Endothelial cell of umbilical vein (primary cell): ENCODE results near the gene RNF169. TPM values are rescaled to one million over a fixed set of nuclear protein-coding genes. Genes with fewer than 3 reads are reported as not detected.

Source experiments
- BruUV-seq: library from RNA; stranded (reverse); fragments of 400-500 nt; replicated peaks from 2 replicates; lab custom pipeline; 2021; lab: Mats Ljungman, UMichigan
- CTCF ChIA-PET: fragments of 300-600, 350-600 bp; sonication (Branson Sonifier 250); formaldehyde crosslinking; loops from one replicate; lab custom pipeline; 2021; ENCODE audit warnings: antibody characterized with exemption, inconsistent platforms; lab: Charles Lee
- POLR2A ChIA-PET: fragments of 300-600, 350-600 bp; sonication (Branson Sonifier 250); formaldehyde crosslinking; loops from one replicate; lab custom pipeline; 2021; ENCODE audit warnings: antibody characterized with exemption, inconsistent platforms; lab: Charles Lee
- DNase-seq: peaks from one replicate; pipeline ENCODE4 v3.0.0-alpha.2; 2011; ENCODE audit warnings: low read depth, low spot score
- FAIRE-seq: peaks from 2 replicates; lab custom pipeline; 2011; peaks lifted over from hg19 to GRCh38; lab: Jason Lieb, UNC
- H2AFZ ChIP-seq: 2 replicates; pipeline ENCODE4 v1.6.0; 2012; ENCODE audit warnings: low read depth, low read length, control low read depth, inconsistent platforms
- H3K27ac ChIP-seq: 2 replicates; pipeline ENCODE4 v1.5.1; 2011; ENCODE audit warnings: low read depth, mild to moderate bottlenecking, control low read depth, low read length, moderate library complexity; ENCODE audit not compliant: insufficient read depth
- H3K27me3 ChIP-seq, 2 experiments: 2 replicates each; pipeline versions ENCODE4 v1.6.0 to v1.6.1; 2011; ENCODE audit warnings: low read length in 2 of 2, mixed read lengths in 1 of 2; ENCODE audit not compliant: control insufficient read depth in 2 of 2, insufficient read depth in 2 of 2
- H3K36me3 ChIP-seq, 2 experiments: 2 replicates in 1 of 2; 3 replicates in 1 of 2; pipeline ENCODE4 v1.5.1; 2011; ENCODE audit warnings: low read length in 2 of 2, mild to moderate bottlenecking in 1 of 2, moderate library complexity in 1 of 2; ENCODE audit not compliant: control insufficient read depth in 2 of 2, insufficient read depth in 2 of 2; ENCODE audit errors: extremely low read depth in 1 of 2
- H3K4me1 ChIP-seq: 3 replicates; pipeline ENCODE4 v1.5.1; 2011; ENCODE audit warnings: mild to moderate bottlenecking, low read length; ENCODE audit not compliant: control insufficient read depth, insufficient read depth; ENCODE audit errors: extremely low read depth
- H3K4me2 ChIP-seq: 2 replicates; pipeline ENCODE4 v1.6.1; 2011; ENCODE audit warnings: low read length, control low read depth, mixed read lengths; ENCODE audit not compliant: insufficient read depth
- H3K4me3 ChIP-seq, 3 experiments: fragments of 200-600 bp in 1 of 3; sonication (generic), shearing (Covaris generic) in 1 of 3; replicated peaks in 1 of 3; 2 replicates each; pipeline ENCODE4 v1.5.1; 2011 to 2016; ENCODE audit warnings: control low read depth in 3 of 3, low read length in 3 of 3, mild to moderate bottlenecking in 2 of 3, inconsistent platforms in 1 of 3, low read depth in 1 of 3, moderate library complexity in 1 of 3; ENCODE audit not compliant: insufficient read depth in 1 of 3
- H3K79me2 ChIP-seq: 2 replicates; pipeline ENCODE4 v1.6.0; 2012; ENCODE audit warnings: low read length, inconsistent platforms; ENCODE audit not compliant: control insufficient read depth, insufficient read depth
- H3K9ac ChIP-seq: replicated peaks from 2 replicates; pipeline ENCODE3; 2011; ENCODE audit warnings: low read length, control low read depth; ENCODE audit not compliant: insufficient read depth; ENCODE audit errors: extremely low read depth
- H3K9me1 ChIP-seq: replicated peaks from 3 replicates; pipeline ENCODE4 v1.6.0; 2011; ENCODE audit warnings: mild to moderate bottlenecking, low read length; ENCODE audit not compliant: control insufficient read depth, insufficient read depth; ENCODE audit errors: extremely low read depth
- H3K9me3 ChIP-seq: replicated peaks from 2 replicates; pipeline ENCODE4 v1.5.1; 2012; ENCODE audit warnings: low read length, inconsistent platforms; ENCODE audit not compliant: control insufficient read depth, insufficient read depth
- H4K20me1 ChIP-seq: replicated peaks from 2 replicates; pipeline ENCODE3; 2011; ENCODE audit warnings: mild to moderate bottlenecking, low read length; ENCODE audit not compliant: control insufficient read depth, insufficient read depth; ENCODE audit errors: extremely low read depth
- CTCF ChIP-seq, 2 donors: IDR thresholded peaks; 1 replicate in 1 of 2; 2 replicates in 1 of 2; pipeline ENCODE4 v1.5.1; 2011; ENCODE audit warnings: low read length in 2 of 2, mild to moderate bottlenecking in 2 of 2, moderate library complexity in 2 of 2, control low read depth in 1 of 2, inconsistent platforms in 1 of 2, low read depth in 1 of 2; ENCODE audit not compliant: insufficient read depth in 1 of 2; ENCODE audit errors: extremely low read depth in 1 of 2
- EZH2 ChIP-seq: IDR thresholded peaks from 2 replicates; pipeline ENCODE4 v1.6.1; 2012; ENCODE audit warnings: borderline replicate concordance, low read depth, mild to moderate bottlenecking, moderate library complexity, low read length, inconsistent platforms; ENCODE audit not compliant: severe bottlenecking
- FOS ChIP-seq: IDR thresholded peaks from 2 replicates; pipeline ENCODE4 v1.6.1; 2011; ENCODE audit warnings: mild to moderate bottlenecking, low read length, moderate library complexity, borderline replicate concordance; ENCODE audit not compliant: insufficient read depth
- GATA2 ChIP-seq: IDR thresholded peaks from 2 replicates; pipeline ENCODE4 v1.7.0; 2011; ENCODE audit warnings: low read depth, mild to moderate bottlenecking, moderate library complexity, mixed read lengths, low read length; ENCODE audit not compliant: insufficient read length, insufficient read depth
- JUN ChIP-seq: IDR thresholded peaks from 2 replicates; pipeline ENCODE4 v1.6.1; 2011; ENCODE audit warnings: borderline replicate concordance, low read depth; ENCODE audit not compliant: insufficient read length, insufficient read depth
- MAX ChIP-seq: IDR thresholded peaks from 2 replicates; pipeline ENCODE4 v1.6.1; 2011; ENCODE audit not compliant: insufficient read depth, insufficient read length
- MYC ChIP-seq: IDR thresholded peaks from one replicate; pipeline ENCODE4 v1.6.1; 2011; ENCODE audit warnings: mild to moderate bottlenecking, low read depth, low read length
- POLR2A ChIP-seq: IDR thresholded peaks from 2 replicates; pipeline ENCODE4 v1.6.1; 2012; ENCODE audit warnings: low read depth, mild to moderate bottlenecking, control low read depth, low read length
- POLR2AphosphoS5 ChIP-seq: IDR thresholded peaks from 2 replicates; pipeline ENCODE4 v1.6.1; 2012; ENCODE audit warnings: low read depth, mild to moderate bottlenecking, control low read depth, low read length, moderate library complexity; ENCODE audit not compliant: insufficient read depth
- dilution Hi-C: fragments of 300-500 bp; cut with MboI; formaldehyde crosslinking; loops from one replicate; pipeline ENCODE4 v1.15.0; 2019; ENCODE audit warnings: low sequenced_read_pairs; ENCODE audit not compliant: extremely low pct_ligation_motif_present
- intact Hi-C: fragments of 100-400 bp; cut with micrococcal nuclease; formaldehyde crosslinking; loops from one replicate; pipeline ENCODE4 v1.10.0; 2022
- polyA plus RNA-seq, 4 experiments: library from polyadenylated mRNA; depleted of rRNA in 3 of 4; stranded (reverse) in 3 of 4; unstranded in 1 of 4; fragments of >200 nt; gene quantifications; 2 replicates each; pipeline versions ENCODE4 v1.2.1 to v1.2.3, GENCODE V29; 2011 to 2012; ENCODE audit warnings: missing spikeins in 1 of 4
- total RNA-seq: library from RNA; stranded (reverse); gene quantifications from 2 replicates; pipeline ENCODE4 v1.2.3, GENCODE V29; 2021

The RNF169 gene
- total and polyA plus RNA-seq, 2 donors (not counting 3 experiments of a cell fraction or from before 2014, with no cell fraction given), result 5.8 to 21.3 TPM

GRCh38 chr11:74845978-74846517 is 97.4 kb downstream of the RNF169 start:
- peaks cover 5 to 20% of the 10 kb centered on the region in 2 experiments for H3K36me3 ChIP-seq
- H4K20me1 ChIP-seq, result no peaks in the 10 kb centered on the region
- H3K4me2 ChIP-seq, result no peak overlapping the region
- no peak overlapping the region for H3K4me3 ChIP-seq
- CTCF ChIA-PET, result interaction anchor here (1.0 to 1.6 kb wide), 11 partner anchors 13 to 143 kb away, joined by 3 to 11 read pairs (median 5); no protein-coding TSS in a partner anchor
- POLR2A ChIA-PET, result no interaction called here
- TF ChIP-seq FOS, result no peak
- no peak for TF ChIP-seq MYC
- TF ChIP-seq JUN, result no peak
- no peak for TF ChIP-seq CTCF (IDR thresholded peaks at IDR 0.05; ENCODE audit: extremely low read depth in 1 of 2, insufficient read depth in 1 of 2, low read depth in 1 of 2, low read length in 2 of 2)
- TF ChIP-seq EZH2, result no peak
- TF ChIP-seq GATA2, result no peak
- no peak for TF ChIP-seq POLR2AphosphoS5
- TF ChIP-seq POLR2A, result no peak
- TF ChIP-seq MAX, result no peak
- H3K9me3 ChIP-seq, result no peaks in the 10 kb centered on the region
- H3K9me1 ChIP-seq, result no peaks in the 10 kb centered on the region
- dilution Hi-C loops (no loop called here), intact Hi-C loops (no loop called here)
- H3K79me2 ChIP-seq, result no peaks in the 10 kb centered on the region
- no peaks in the 10 kb centered on the region for H3K27me3 ChIP-seq
- DNase-seq, result no peak
- BruUV-seq, result no TSS peak
- H3K4me1 ChIP-seq, result peaks cover 12% of the 10 kb centered on the region
- no peak for FAIRE-seq
- H2AFZ ChIP-seq, result no peak overlapping the region
- no peak overlapping the region for H3K9ac ChIP-seq
- H3K27ac ChIP-seq, result no peak overlapping the region
